Heart left ventricle (tissue), 13 donors: Measurements from ENCODE around the gene CHAT.

Experiments used
- POLR2A ChIP-seq, 2 donors: fragments of 450-650 bp; IDR thresholded peaks; one replicate each; pipeline ENCODE4 v1.6.1; 2017; ENCODE audit warnings: antibody characterized with exemption in 2 of 2, mild to moderate bottlenecking in 2 of 2, moderate library complexity in 2 of 2
- TF ChIP-seq, protein P1 (sequence below), 12 donors: fragments of 200-600 bp; sonication (generic) in 4 of 12; IDR thresholded peaks; one replicate each; pipeline versions ENCODE4 v1.5.0 to v1.8.0; 2018 to 2022; ENCODE audit warnings: antibody characterized with exemption in 12 of 12, mild to moderate bottlenecking in 5 of 12
- donor health status: ischemic (EF 13 %, LVEDD 7.1; RV severe dilation, severe dysfunction).
- donor health status: DM: no; HTN: yes; CAD: no.
- donor health status: DM: no; HTN: no; CAD: no.
- donor health status: ischemic (EF 25% LVEDD 6.9; RV normal size, moderate dysfunction).
- donor health status: ischemic (EF 25% LVEDD 5.7; RV mildly dilated, moderate dysfunction).
- donor health status: ischemic (EF 35%, LVEDD 5.7; RV mildly dilated, moderate dysfunction).
- donor health status: nonischemic (EF 11% LVEDD 7.7; RV severe dilation, severe dysfunction).
- donor health status: DM: yes; HTN: yes; CAD: no.
- donor health status: PGD.
- donor health status: ischemic (EF 29% LVEDD 5.4; RV normal size, mild dysfunction).
- donor health status: nonischemic (EF 23%, LVEDD 6.1; RV moderate dilation, normal function).

DNA sequence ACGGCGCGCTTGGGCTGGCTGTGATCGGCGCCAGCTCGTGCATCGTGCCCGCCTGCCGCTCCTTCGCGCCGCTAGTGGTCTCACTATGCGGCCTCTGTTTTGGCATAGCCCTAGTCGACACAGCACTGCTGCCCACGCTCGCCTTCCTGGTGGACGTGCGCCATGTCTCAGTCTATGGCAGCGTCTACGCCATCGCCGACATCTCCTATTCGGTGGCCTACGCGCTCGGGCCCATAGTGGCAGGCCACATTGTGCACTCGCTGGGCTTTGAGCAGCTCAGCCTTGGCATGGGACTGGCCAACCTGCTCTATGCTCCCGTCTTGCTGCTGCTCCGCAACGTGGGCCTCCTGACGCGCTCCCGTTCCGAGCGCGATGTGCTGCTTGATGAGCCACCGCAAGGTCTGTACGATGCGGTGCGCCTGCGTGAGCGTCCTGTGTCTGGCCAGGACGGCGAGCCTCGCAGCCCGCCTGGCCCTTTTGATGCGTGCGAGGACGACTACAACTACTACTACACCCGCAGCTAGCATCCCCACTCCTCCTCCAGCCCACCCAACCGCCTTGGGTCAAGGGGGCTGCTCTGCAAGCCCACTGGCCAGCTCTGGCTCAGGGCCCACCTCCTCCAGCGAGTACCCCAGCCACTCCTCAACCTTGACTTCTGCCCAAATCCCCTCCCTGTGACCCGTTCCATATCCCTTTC, 1.9 kb upstream of the CHAT start:
- TF ChIP-seq, protein P1, sequence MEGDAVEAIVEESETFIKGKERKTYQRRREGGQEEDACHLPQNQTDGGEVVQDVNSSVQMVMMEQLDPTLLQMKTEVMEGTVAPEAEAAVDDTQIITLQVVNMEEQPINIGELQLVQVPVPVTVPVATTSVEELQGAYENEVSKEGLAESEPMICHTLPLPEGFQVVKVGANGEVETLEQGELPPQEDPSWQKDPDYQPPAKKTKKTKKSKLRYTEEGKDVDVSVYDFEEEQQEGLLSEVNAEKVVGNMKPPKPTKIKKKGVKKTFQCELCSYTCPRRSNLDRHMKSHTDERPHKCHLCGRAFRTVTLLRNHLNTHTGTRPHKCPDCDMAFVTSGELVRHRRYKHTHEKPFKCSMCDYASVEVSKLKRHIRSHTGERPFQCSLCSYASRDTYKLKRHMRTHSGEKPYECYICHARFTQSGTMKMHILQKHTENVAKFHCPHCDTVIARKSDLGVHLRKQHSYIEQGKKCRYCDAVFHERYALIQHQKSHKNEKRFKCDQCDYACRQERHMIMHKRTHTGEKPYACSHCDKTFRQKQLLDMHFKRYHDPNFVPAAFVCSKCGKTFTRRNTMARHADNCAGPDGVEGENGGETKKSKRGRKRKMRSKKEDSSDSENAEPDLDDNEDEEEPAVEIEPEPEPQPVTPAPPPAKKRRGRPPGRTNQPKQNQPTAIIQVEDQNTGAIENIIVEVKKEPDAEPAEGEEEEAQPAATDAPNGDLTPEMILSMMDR (IDR thresholded peaks at IDR 0.05): no peak
- TF ChIP-seq POLR2A (IDR thresholded peaks at IDR 0.05): no peak
